Lower lobe of right lung (tissue), 2 donors: ENCODE measurements around the gene KCNJ6. TPM values are rescaled to one million over a fixed set of nuclear protein-coding genes. Genes with fewer than 3 reads are reported as not detected.
"Not testable (repeated sequence)": the region's sequence is repeated elsewhere in the genome, so short reads cannot be mapped to it uniquely, and the experiment has no call there.

ENCODE experiments used
- ATAC-seq, 2 donors: fragments of 200-7000 bp; cut with Tn5 transposase; one replicate each; pipeline ENCODE4 v1.9.1; 2020 to 2022; ENCODE audit warnings: mild to moderate bottlenecking in 2 of 2, moderate library complexity in 2 of 2
- DNase-seq: peaks from one replicate; pipeline ENCODE4 v3.0.0-alpha.2; 2020
- H3K27ac ChIP-seq: fragments of 200-600 bp; one replicate; pipeline ENCODE4 v1.8.0; 2022
- H3K27me3 ChIP-seq: fragments of 200-600 bp; one replicate; pipeline ENCODE4 v1.8.0; 2022; ENCODE audit warnings: low read depth
- H3K36me3 ChIP-seq: fragments of 200-600 bp; one replicate; pipeline ENCODE4 v1.8.0; 2022; ENCODE audit warnings: mild to moderate bottlenecking
- H3K4me1 ChIP-seq: fragments of 200-600 bp; one replicate; pipeline ENCODE4 v1.8.0; 2022
- H3K4me3 ChIP-seq: fragments of 200-600 bp; one replicate; pipeline ENCODE4 v1.8.0; 2022; ENCODE audit warnings: mild to moderate bottlenecking
- H3K9me3 ChIP-seq: fragments of 200-600 bp; one replicate; pipeline ENCODE4 v1.8.0; 2022
- intact Hi-C: fragments of 100-400 bp; cut with DNase I; formaldehyde crosslinking; loops from one replicate; pipeline ENCODE4 v1.11.0; 2022
- total RNA-seq: library from RNA; stranded (reverse); fragmentation: NEBNext Ultra II Directional; extraction: Animal tissue kit (Norgen Biotek cat#: 25700); gene quantifications from one replicate; pipeline ENCODE4 v1.2.1, GENCODE V29; 2021
- TF ChIP-seq, protein P1 (sequence below): fragments of 200-600 bp; IDR thresholded peaks from one replicate; pipeline ENCODE4 v1.8.0; 2022; ENCODE audit warnings: antibody characterized with exemption, mild to moderate bottlenecking
- donor health status: DM: no; HTN: yes; CAD: no; lungs with severe emphysema.

Gene KCNJ6
- total RNA-seq, 1 donor from 2014 or later: 0.09 TPM

GRCh38 chr21:37592496-37592895 is 323.8 kb downstream of the KCNJ6 start:
- H3K27ac ChIP-seq: no peak overlapping the region
- no peaks in the 10 kb centered on the region for H3K36me3 ChIP-seq
- no peaks in the 10 kb centered on the region for H3K4me1 ChIP-seq
- no peak overlapping the region for H3K4me3 ChIP-seq
- intact Hi-C loops: no loop called here
- TF ChIP-seq, protein P1, sequence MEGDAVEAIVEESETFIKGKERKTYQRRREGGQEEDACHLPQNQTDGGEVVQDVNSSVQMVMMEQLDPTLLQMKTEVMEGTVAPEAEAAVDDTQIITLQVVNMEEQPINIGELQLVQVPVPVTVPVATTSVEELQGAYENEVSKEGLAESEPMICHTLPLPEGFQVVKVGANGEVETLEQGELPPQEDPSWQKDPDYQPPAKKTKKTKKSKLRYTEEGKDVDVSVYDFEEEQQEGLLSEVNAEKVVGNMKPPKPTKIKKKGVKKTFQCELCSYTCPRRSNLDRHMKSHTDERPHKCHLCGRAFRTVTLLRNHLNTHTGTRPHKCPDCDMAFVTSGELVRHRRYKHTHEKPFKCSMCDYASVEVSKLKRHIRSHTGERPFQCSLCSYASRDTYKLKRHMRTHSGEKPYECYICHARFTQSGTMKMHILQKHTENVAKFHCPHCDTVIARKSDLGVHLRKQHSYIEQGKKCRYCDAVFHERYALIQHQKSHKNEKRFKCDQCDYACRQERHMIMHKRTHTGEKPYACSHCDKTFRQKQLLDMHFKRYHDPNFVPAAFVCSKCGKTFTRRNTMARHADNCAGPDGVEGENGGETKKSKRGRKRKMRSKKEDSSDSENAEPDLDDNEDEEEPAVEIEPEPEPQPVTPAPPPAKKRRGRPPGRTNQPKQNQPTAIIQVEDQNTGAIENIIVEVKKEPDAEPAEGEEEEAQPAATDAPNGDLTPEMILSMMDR: no peak
- no peak for DNase-seq
- no peaks in the 10 kb centered on the region for H3K9me3 ChIP-seq
- ATAC-seq: no peak
- no peaks in the 10 kb centered on the region for H3K27me3 ChIP-seq

DNA sequence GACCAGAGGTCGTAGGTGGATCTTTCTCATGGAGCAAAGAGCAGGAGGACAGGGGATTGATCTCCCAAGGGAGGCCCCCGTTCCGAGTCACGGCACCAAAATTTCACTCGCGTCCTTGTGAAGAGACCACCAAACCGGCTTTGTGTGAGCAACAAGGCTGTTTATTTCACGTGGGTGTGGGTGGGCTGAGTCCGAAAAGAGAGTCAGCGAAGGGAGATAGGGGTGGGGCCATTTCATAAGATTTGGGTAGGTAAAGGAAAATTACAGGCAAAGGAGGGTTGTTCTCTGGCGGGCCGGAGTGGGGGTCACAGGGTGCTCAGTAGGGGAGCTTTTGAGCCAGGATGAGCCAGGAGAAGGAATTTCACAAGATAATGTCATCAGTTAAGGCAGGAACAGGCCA is 324.3 kb downstream of the KCNJ6 start:
- intact Hi-C loops, H3K9me3 ChIP-seq, H3K4me1 ChIP-seq, H3K36me3 ChIP-seq, H3K4me3 ChIP-seq, H3K27ac ChIP-seq, H3K27me3 ChIP-seq, DNase-seq, ATAC-seq: not testable (repeated sequence)

DNA sequence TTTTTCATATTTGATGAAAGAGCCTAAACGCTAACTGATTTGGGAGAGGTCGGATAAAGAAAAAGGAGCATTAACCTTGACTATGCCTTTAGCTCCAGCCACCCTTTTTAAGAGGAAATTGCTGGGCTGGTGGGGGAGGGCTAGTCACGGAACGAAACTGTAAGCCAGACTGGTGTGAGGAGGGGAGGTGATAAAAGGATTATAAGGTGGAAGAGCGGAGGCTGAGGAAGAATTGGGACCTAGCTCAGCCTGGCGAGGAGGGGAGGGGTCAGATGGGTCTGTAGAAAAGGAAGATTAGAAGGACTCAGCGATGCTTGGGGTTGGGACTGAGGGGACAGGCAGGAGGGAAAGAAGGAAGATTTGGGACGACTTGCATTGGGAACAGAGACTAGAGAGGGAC is 325.4 kb downstream of the KCNJ6 start:
- H3K36me3 ChIP-seq, DNase-seq, ATAC-seq, H3K4me1 ChIP-seq, H3K4me3 ChIP-seq, H3K27ac ChIP-seq, intact Hi-C loops, H3K27me3 ChIP-seq, H3K9me3 ChIP-seq: not testable (repeated sequence)

GRCh38 chr21:37588644-37589043 is 327.6 kb downstream of the KCNJ6 start:
- H3K9me3 ChIP-seq, H3K4me3 ChIP-seq, ATAC-seq, H3K36me3 ChIP-seq, intact Hi-C loops, H3K27ac ChIP-seq, H3K27me3 ChIP-seq, H3K4me1 ChIP-seq: not testable (repeated sequence)
- peak; percentile 58 for DNase-seq

- no peak overlapping the region for H3K4me3 ChIP-seq
- TF ChIP-seq, protein P1: no peak
- H3K27ac ChIP-seq: no peak overlapping the region
- H3K27me3 ChIP-seq: no peaks in the 10 kb centered on the region
- no peaks in the 10 kb centered on the region for H3K4me1 ChIP-seq
- intact Hi-C loops: no loop called here
- ATAC-seq (no peak), DNase-seq (no peak)
- no peaks in the 10 kb centered on the region for H3K9me3 ChIP-seq
- H3K36me3 ChIP-seq: no peaks in the 10 kb centered on the region
Measured at GRCh38 chr21:37587635-37588177, 328.6 kb downstream of the KCNJ6 start.

DNA sequence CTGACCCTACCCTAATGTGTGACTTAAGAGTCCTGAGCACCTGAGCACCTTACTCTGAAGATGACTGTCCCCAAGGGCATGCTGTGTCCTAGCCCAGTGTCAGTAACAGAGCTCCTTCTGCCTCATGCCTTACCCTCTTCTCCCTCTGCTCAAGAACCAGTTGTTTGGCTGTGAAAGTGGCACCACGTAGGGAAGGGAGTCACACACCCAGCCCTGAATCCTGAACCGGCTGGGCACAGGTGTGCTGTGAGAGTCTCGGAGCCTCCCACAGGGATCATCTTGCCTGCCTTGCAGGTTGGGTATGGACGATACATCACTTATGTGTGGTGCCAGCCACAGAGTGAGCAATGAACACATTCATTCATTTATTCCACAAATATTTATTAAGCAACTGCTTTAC is 329.1 kb downstream of the KCNJ6 start:
- Histone ChIP-seq H3K27ac (no peak overlapping the region), H3K36me3 (no peaks in the 10 kb centered on the region), H3K4me1 (no peaks in the 10 kb centered on the region), H3K9me3 (no peaks in the 10 kb centered on the region), H3K4me3 (no peak overlapping the region), H3K27me3 (no peaks in the 10 kb centered on the region)
- intact Hi-C loops: no loop called here
- TF ChIP-seq, protein P1: no peak
- no peak for DNase-seq
- ATAC-seq: no peak

DNA sequence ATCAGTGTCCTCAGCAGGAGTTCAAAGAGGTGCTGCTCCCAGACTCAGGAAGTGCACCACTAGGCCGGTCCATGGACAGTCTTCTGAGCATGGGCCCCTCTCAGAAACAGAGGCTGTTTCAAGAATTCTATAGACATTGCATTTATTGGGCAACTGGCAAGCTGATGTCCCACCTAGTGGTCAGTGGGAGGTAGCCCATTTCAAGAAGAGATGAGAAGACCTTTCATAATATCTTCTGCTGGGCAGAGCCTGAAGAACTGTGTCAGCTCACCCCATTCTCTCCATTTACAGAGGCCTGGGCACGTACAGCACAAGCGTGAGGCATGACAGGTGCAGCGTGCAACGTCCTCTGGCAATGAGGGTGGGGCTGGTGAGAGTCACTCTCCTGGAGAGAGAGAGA is 333.7 kb downstream of the KCNJ6 start:
- H3K4me3 ChIP-seq: no peak overlapping the region
- no peaks in the 10 kb centered on the region for H3K27me3 ChIP-seq
- no peaks in the 10 kb centered on the region for H3K4me1 ChIP-seq
- TF ChIP-seq, protein P1: peak; percentile 44
- intact Hi-C loops: no loop called here
- ATAC-seq (peak; percentile 39 to 66), DNase-seq (no peak)
- no peaks in the 10 kb centered on the region for H3K36me3 ChIP-seq
- peaks cover 8% of the 10 kb centered on the region for H3K9me3 ChIP-seq
- H3K27ac ChIP-seq: no peak overlapping the region
